ENCODE results near the gene MYH15.

MYH15 gene

GRCh38 chr3:108433928-108434327, 76.5 kb downstream of the MYH15 start:
- no peak overlapping the region for H3K4me3 ChIP-seq (ENCODE audit: low read depth, low read length)
- no peak for TF ChIP-seq CTCF (IDR thresholded peaks at IDR 0.05; ENCODE audit: low read depth, low read length)

- no peak for TF ChIP-seq CTCF (IDR thresholded peaks at IDR 0.05; ENCODE audit: low read depth, low read length)
- H3K4me3 ChIP-seq (ENCODE audit: low read depth, low read length): no peak overlapping the region
Measured at GRCh38 chr3:108432431-108432830, 78.0 kb downstream of the MYH15 start.

GRCh38 chr3:108430540-108430939, 79.9 kb downstream of the MYH15 start:
- H3K4me3 ChIP-seq (ENCODE audit: low read depth, low read length): no peak overlapping the region
- TF ChIP-seq CTCF (IDR thresholded peaks at IDR 0.05; ENCODE audit: low read depth, low read length): no peak

- no peak overlapping the region for H3K4me3 ChIP-seq (ENCODE audit: low read depth, low read length)
- TF ChIP-seq CTCF (IDR thresholded peaks at IDR 0.05; ENCODE audit: low read depth, low read length): no peak
Measured at GRCh38 chr3:108428586-108428985, 81.8 kb downstream of the MYH15 start.

- no peak for TF ChIP-seq CTCF (IDR thresholded peaks at IDR 0.05; ENCODE audit: low read depth, low read length)
- no peak overlapping the region for H3K4me3 ChIP-seq (ENCODE audit: low read depth, low read length)
Measured at GRCh38 chr3:108420926-108421325, 89.5 kb downstream of the MYH15 start.

- no peak overlapping the region for H3K4me3 ChIP-seq (ENCODE audit: low read depth, low read length)
- no peak for TF ChIP-seq CTCF (IDR thresholded peaks at IDR 0.05; ENCODE audit: low read depth, low read length)
Measured at GRCh38 chr3:108416111-108416869, 94.1 kb downstream of the MYH15 start.

GRCh38 chr3:108415661-108416060, 94.7 kb downstream of the MYH15 start:
- no peak overlapping the region for H3K4me3 ChIP-seq (ENCODE audit: low read depth, low read length)
- TF ChIP-seq CTCF (IDR thresholded peaks at IDR 0.05; ENCODE audit: low read depth, low read length): no peak

All from WI38 (cell line).